ENCODE measurements around the gene ZNF134.

Gene ZNF134

GRCh38 chr19:57643734-57644133 lies 29.7 kb downstream of the ZNF134 start (continued):
- no peak for TF ChIP-seq CSRNP3 (CRISPR knock-in tag; IDR thresholded peaks at IDR 0.05)

- no peak for ATAC-seq
Observed at GRCh38 chr19:57648331-57649003, 34.4 kb downstream of the ZNF134 start.

GRCh38 chr19:57651654-57651996 lies 37.6 kb downstream of the ZNF134 start:
- TF ChIP-seq ZC3H10 (CRISPR knock-in tag; IDR thresholded peaks at IDR 0.05) (no peak), TCF4 (CRISPR knock-in tag; IDR thresholded peaks at IDR 0.05; ENCODE audit: borderline replicate concordance) (no peak)
- ATAC-seq = no peak

More at GRCh38 chr19:57648331-57649003, 34.4 kb downstream of the ZNF134 start:
- TF ChIP-seq ZFP30 (CRISPR knock-in tag; IDR thresholded peaks at IDR 0.05) (no peak), CREB5 (CRISPR knock-in tag; IDR thresholded peaks at IDR 0.05; ENCODE audit: low read depth) (no peak), SNAI2 (CRISPR knock-in tag; IDR thresholded peaks at IDR 0.05) (no peak), TSHZ2 (CRISPR knock-in tag; IDR thresholded peaks at IDR 0.05) (no peak), ESRRG (CRISPR knock-in tag; IDR thresholded peaks at IDR 0.05) (no peak), CSRNP3 (CRISPR knock-in tag; IDR thresholded peaks at IDR 0.05) (no peak)

GRCh38 chr19:57653689-57654088 lies 39.6 kb downstream of the ZNF134 start:
- TF ChIP-seq ZNF565 (CRISPR knock-in tag; conservative IDR thresholded peaks at IDR 0.05; ENCODE audit: low read depth) = no peak
- no peak for TF ChIP-seq ZNF70 (CRISPR knock-in tag; IDR thresholded peaks at IDR 0.05)
- no peak for TF ChIP-seq OSR1 (CRISPR knock-in tag; IDR thresholded peaks at IDR 0.05)
- TF ChIP-seq SNAI2 (CRISPR knock-in tag; IDR thresholded peaks at IDR 0.05) = no peak
- no peak for TF ChIP-seq POU6F1 (CRISPR knock-in tag; IDR thresholded peaks at IDR 0.05; ENCODE audit: borderline replicate concordance, low read depth)
- TF ChIP-seq CSDC2 (CRISPR knock-in tag; IDR thresholded peaks at IDR 0.05) = no peak
- TF ChIP-seq ESRRG (CRISPR knock-in tag; IDR thresholded peaks at IDR 0.05) = no peak
- no peak for TF ChIP-seq CSRNP3 (CRISPR knock-in tag; IDR thresholded peaks at IDR 0.05)
- no peak for TF ChIP-seq TSHZ2 (CRISPR knock-in tag; IDR thresholded peaks at IDR 0.05)
- no peak for TF ChIP-seq PPARA (CRISPR knock-in tag; IDR thresholded peaks at IDR 0.05; ENCODE audit: borderline replicate concordance)
- ATAC-seq = no peak

Measured in SK-N-SH treated with all-trans-retinoic acid at 6 μM for 48 hours (cell line).